Measurements from ENCODE around the gene LGALS1.

LGALS1 gene

DNA sequence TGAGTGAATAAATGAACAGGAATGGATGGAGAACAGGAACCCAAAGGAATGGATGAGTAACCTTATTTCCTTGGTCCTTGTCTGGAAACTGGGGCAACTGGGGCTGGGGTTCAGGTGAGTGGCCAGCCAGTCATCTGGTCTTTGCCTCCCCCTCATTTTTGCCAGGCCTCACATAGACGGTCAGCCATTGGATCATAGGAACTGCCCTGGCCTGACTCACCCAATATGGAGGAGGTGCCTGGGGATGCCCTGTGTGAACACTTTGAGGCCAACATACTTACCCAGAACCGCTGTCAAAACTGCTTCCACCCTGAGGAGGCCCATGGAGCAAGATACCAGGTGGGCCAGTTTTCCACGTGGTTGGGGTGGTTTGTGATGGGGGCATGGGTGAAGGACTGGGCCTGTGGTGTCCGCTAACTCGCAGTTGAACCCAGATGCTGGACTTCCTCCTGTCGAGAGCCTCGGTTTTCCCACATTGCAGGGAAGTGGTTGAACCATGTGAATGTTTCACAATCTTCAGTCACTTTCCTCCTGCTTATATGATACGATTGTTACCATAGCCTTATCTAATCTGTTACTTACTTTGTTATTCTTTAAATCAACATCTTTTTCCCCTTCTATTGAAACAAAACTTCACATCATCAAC lies 25.8 kb downstream of the LGALS1 start:
- DNase-seq (ENCODE audit: low spot score): no peak
- TF ChIP-seq, protein P1, sequence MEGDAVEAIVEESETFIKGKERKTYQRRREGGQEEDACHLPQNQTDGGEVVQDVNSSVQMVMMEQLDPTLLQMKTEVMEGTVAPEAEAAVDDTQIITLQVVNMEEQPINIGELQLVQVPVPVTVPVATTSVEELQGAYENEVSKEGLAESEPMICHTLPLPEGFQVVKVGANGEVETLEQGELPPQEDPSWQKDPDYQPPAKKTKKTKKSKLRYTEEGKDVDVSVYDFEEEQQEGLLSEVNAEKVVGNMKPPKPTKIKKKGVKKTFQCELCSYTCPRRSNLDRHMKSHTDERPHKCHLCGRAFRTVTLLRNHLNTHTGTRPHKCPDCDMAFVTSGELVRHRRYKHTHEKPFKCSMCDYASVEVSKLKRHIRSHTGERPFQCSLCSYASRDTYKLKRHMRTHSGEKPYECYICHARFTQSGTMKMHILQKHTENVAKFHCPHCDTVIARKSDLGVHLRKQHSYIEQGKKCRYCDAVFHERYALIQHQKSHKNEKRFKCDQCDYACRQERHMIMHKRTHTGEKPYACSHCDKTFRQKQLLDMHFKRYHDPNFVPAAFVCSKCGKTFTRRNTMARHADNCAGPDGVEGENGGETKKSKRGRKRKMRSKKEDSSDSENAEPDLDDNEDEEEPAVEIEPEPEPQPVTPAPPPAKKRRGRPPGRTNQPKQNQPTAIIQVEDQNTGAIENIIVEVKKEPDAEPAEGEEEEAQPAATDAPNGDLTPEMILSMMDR (IDR thresholded peaks at IDR 0.05; ENCODE audit: extremely low read depth, insufficient read depth, missing control alignments): no peak
- in situ Hi-C loops (cut with MboI; ENCODE audit: low pct_unique_long_range_greater_than_20kb, low sequenced_read_pairs, unreplicated experiment): no loop called here

DNA sequence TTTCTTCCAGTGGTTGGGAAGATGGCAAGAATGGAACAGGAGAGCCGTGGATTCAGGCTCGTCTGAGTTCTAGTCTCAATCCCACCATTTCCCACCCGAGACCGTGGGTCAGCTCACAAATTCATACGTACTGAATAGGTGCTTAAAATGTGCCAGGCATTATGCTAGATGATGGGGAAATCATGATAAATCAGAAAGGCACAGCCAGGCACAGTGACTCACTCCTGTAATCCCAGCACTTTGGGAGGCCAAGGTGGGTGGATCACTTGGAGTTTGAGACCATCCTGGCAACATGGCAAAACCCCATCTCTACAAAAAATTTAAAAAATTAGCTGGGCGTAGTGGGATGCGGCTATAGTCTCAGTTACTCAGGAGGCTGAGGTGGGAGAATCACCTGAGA lies 28.5 kb downstream of the LGALS1 start:
- in situ Hi-C loops (cut with MboI; ENCODE audit: low pct_unique_long_range_greater_than_20kb, low sequenced_read_pairs, unreplicated experiment): no loop called here
- TF ChIP-seq, protein P1 (IDR thresholded peaks at IDR 0.05; ENCODE audit: extremely low read depth, insufficient read depth, missing control alignments): no peak
- no peak for DNase-seq (ENCODE audit: low spot score)

GRCh38 chr22:37704645-37705044 lies 29.2 kb downstream of the LGALS1 start:
- TF ChIP-seq, protein P1 (IDR thresholded peaks at IDR 0.05; ENCODE audit: extremely low read depth, insufficient read depth, missing control alignments): no peak
- in situ Hi-C loops (cut with MboI; ENCODE audit: low pct_unique_long_range_greater_than_20kb, low sequenced_read_pairs, unreplicated experiment): no loop called here
- DNase-seq (ENCODE audit: low spot score): no peak

DNA sequence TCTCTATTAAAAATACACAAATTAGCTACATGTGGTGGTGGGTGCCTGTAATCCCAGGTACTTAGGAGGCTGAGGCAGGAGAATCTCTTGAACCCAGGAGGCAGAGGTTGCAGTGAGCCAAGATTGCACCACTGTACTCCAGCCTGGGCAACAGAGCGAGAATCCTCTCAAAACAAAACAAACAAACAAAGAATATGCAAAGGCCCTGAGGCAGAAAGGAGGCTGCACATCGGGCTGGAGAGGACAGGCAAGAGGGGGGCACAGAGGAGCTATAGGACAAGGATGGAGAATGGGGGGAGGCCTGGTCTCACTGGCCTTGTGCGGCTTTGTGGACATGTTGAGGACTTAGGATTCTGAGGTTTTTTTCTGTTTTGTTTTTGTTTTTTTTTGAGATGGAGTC lies 29.8 kb downstream of the LGALS1 start:
- no peak for DNase-seq (ENCODE audit: low spot score)
- TF ChIP-seq, protein P1 (IDR thresholded peaks at IDR 0.05; ENCODE audit: extremely low read depth, insufficient read depth, missing control alignments): no peak
- in situ Hi-C loops (cut with MboI; ENCODE audit: low pct_unique_long_range_greater_than_20kb, low sequenced_read_pairs, unreplicated experiment): no loop called here

DNA sequence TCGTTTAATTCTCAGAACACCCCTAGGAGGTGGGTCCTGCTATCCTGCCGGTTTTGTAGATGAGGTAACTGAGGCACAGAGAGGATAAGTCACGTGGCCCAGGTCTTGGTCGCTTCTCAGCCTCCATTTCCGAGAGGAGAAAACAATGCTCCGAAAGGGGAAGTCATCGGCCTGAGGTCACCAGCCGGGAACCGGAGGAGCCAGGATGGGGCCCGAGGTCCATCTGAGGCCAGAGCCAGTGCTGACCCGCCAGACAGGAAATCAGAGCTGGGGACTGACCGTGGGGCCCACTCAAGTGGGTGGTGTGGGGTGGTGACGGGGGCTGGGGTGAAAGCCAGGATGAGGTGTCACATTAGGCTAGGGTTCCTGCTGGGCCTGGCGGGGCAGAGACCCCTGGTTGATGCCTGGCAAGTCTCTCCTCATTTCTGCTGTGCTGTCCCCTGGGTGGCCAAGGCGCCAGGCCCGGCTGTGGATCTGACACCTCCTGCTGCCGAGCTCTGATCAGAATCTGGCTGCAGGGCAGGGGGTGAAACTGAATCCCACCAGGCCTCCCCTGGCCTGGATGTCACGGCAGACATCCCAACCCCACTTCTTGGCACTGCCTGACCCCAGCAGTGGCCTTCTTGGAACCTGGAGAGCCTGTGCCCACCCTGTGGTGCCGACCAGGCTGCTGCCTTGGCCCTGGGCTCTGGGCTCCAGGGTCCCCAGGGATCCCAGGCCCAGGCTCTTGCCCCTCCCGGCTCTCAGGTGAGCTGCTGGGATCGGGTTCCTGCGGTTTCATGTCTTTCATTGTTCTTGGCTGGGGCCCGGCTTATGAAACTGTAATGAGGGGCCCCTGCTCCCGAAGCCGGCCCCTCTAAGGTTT lies 33.4 kb downstream of the LGALS1 start:
- DNase-seq (ENCODE audit: low spot score): no peak
- TF ChIP-seq, protein P1 (IDR thresholded peaks at IDR 0.05; ENCODE audit: extremely low read depth, insufficient read depth, missing control alignments): no peak
- in situ Hi-C loops (cut with MboI; ENCODE audit: low pct_unique_long_range_greater_than_20kb, low sequenced_read_pairs, unreplicated experiment): no loop called here

- in situ Hi-C loops (cut with MboI; ENCODE audit: low pct_unique_long_range_greater_than_20kb, low sequenced_read_pairs, unreplicated experiment): no loop called here
- no peak for DNase-seq (ENCODE audit: low spot score)
- TF ChIP-seq, protein P1 (IDR thresholded peaks at IDR 0.05; ENCODE audit: extremely low read depth, insufficient read depth, missing control alignments): no peak
Observed at GRCh38 chr22:37709445-37709765, 34.0 kb downstream of the LGALS1 start.
